Loucy (cell line): ENCODE data around the gene NEDD4L.

Experiments
- EZH2phosphoT487 ChIP-seq: fragments of 200-600 bp; IDR thresholded peaks from 2 replicates; pipeline ENCODE4 v1.6.1; 2018; ENCODE audit warnings: antibody characterized with exemption, mild to moderate bottlenecking, moderate library complexity, borderline replicate concordance
- TF ChIP-seq, protein P1 (sequence below): fragments of 200-600 bp; sonication (generic); conservative IDR thresholded peaks from 2 replicates; pipeline ENCODE4 v1.5.1; 2014; ENCODE audit warnings: mild to moderate bottlenecking, antibody characterized with exemption, low read length

DNA sequence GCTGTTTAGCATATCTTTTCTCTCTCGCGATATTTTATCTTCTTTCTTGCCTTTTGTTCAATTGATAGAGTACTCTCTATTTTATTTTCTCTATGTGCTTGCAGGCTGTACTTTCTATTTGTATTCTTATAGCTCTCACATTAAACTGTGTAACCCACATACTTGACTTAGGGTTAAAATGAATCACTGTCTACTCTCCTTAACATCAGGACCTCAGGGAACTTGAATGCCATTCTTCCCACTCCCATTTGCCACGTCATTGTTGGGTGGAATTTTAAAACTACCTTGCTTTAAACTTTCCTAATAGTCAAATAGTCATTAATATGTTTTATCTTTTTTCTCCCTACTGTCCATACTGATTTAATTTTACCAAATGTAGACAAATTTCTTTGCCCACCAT is 315.2 kb downstream of the NEDD4L start:
- no peak for TF ChIP-seq EZH2phosphoT487
- TF ChIP-seq, protein P1, sequence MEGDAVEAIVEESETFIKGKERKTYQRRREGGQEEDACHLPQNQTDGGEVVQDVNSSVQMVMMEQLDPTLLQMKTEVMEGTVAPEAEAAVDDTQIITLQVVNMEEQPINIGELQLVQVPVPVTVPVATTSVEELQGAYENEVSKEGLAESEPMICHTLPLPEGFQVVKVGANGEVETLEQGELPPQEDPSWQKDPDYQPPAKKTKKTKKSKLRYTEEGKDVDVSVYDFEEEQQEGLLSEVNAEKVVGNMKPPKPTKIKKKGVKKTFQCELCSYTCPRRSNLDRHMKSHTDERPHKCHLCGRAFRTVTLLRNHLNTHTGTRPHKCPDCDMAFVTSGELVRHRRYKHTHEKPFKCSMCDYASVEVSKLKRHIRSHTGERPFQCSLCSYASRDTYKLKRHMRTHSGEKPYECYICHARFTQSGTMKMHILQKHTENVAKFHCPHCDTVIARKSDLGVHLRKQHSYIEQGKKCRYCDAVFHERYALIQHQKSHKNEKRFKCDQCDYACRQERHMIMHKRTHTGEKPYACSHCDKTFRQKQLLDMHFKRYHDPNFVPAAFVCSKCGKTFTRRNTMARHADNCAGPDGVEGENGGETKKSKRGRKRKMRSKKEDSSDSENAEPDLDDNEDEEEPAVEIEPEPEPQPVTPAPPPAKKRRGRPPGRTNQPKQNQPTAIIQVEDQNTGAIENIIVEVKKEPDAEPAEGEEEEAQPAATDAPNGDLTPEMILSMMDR, result no peak
